GM12875 (cell line): Measurements from ENCODE around the gene LYRM1.
"Not testable (repeated sequence)": the region's sequence is repeated elsewhere in the genome, so short reads cannot be mapped to it uniquely, and the experiment has no call there.

Experiments
- H3K4me3 ChIP-seq: one replicate; pipeline ENCODE4 v1.5.1; 2011; ENCODE audit warnings: low read depth, low read length, control low read depth
- CTCF ChIP-seq: IDR thresholded peaks from 2 replicates; pipeline ENCODE4 v1.5.1; 2011; ENCODE audit warnings: low read depth, mild to moderate bottlenecking, control low read depth, inconsistent platforms, low read length, moderate library complexity, borderline replicate concordance; ENCODE audit not compliant: insufficient read depth

The LYRM1 gene

GRCh38 chr16:20920091-20920490 is 19.5 kb downstream of the LYRM1 start:
- H3K4me3 ChIP-seq = no peak overlapping the region
- TF ChIP-seq CTCF = no peak

DNA sequence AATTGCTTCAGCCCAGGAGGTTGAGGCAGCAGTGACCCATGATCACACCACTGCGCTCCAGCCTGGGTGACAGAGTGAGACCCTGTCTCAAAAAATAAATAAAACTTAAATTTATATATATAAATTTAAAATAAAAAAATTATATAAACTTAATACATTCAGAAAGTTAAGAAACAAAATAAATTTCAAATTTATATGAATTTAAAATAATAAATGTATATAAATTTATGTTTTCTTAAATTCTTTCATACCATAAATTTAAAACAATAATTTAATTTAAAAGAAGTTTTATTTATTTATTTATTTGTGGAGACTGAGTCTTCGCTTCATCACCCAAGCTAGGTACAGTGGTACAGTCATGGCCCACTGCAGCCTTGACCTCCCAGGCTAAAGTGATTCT is 20.2 kb downstream of the LYRM1 start:
- no peak overlapping the region for H3K4me3 ChIP-seq
- TF ChIP-seq CTCF = no peak

DNA sequence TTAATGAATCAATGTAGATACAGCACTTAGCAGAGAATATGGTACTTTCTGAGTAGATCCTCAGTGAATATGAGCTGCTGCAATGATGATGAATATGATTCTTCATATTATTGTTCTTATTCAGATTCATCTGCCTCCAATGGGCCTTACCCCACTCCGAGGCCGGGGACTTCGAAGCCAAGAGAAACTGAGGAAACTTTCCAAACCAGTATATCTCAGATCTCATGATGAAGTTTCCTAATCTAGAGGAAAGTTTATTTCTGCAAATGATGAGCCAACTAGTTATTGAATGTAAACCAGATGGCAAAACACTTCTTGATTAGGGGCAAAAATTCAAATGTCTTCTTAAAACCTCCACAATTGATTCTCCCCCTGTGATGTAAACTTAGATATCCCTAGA is 23.3 kb downstream of the LYRM1 start:
- no peak overlapping the region for H3K4me3 ChIP-seq
- TF ChIP-seq CTCF = no peak

DNA sequence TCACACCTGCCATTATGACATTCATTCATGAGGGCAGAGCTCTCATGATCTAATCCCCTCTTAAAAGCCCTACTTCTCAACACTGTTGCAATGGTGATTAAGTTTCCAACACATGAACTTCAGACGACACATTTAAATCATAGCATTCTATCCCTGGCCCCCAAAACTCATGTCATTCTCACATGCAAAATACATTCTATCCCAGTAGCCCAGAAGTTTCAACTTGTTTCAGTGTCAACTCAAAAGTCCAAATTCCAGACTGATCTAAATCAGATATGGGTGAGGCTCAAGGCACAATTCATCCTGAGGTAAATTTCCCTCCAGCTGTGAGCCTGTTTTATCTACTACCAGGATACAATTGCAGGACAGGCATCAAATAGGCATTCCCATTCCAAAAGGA is 25.2 kb downstream of the LYRM1 start:
- H3K4me3 ChIP-seq = no peak overlapping the region
- no peak for TF ChIP-seq CTCF

DNA sequence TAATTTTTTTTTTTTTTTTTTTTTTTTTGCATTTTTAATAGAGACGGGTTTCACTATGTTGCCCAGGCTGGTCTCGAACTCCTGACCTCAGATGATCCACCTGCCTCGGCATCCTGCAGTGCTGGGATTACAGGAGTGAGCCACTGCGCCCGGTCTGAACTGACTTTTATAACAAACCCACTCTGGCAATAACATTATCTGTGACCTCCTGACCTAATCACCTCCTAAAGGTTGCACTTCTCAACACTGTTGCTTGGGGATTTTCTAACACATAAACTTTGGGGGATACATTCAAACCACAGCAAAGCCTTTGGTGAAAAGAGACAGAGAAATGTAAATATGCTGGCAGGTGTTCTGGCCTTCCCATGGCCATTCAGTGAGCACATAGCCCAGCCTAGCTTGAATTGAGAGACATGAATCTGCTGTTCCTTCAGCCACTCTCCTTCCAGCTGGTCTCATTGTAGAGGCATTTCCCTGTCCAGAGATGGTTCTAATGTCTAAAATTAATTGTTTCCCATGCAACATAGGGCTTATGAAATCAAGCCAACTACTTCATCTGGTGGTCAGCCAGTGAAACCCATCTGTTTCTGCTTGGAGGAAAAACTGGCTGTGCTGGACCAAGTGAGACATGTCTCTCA is 28.3 kb downstream of the LYRM1 start:
- no peak for TF ChIP-seq CTCF

GRCh38 chr16:20929676-20930364 is 29.2 kb downstream of the LYRM1 start:
- H3K4me3 ChIP-seq = not testable (repeated sequence)

More for the DNA sequence above, 28.3 kb downstream of the LYRM1 start:
- H3K4me3 ChIP-seq = no peak overlapping the region

DNA sequence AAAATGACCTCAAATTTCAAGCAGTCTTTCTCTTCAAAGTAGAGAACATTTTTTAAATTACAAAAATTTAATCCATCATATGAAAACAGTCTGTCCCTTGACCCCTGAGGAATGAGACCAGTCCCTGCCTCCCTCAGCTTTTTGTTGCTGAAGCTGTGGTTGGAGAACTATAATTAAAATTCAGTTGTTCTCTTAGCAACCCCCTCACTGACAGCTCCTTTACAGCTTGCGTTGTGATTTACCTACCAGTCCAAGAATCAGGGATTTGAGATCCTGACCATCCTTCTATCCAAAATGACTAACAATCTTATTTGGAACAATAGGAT is 29.8 kb downstream of the LYRM1 start:
- no peak overlapping the region for H3K4me3 ChIP-seq
- no peak for TF ChIP-seq CTCF
